Type B pancreatic cell (in vitro differentiated cells): ENCODE measurements around the gene RBM38. TPM values are rescaled to one million over a fixed set of nuclear protein-coding genes. Genes with fewer than 3 reads are reported as not detected.
A peak's percentile ranks its signal among the peaks of the same experiment; 100 is the strongest.

Experiments
- DNase-seq: peaks from one replicate; pipeline ENCODE4 v3.0.0; 2021; ENCODE audit warnings: mixed read lengths; ENCODE audit not compliant: unreplicated experiment; ENCODE audit errors: extremely low spot score
- H3K27ac Mint-ChIP-seq: 2 replicates; pipeline ENCODE4 v1.8.0; 2021; ENCODE audit warnings: mild to moderate bottlenecking, mixed read lengths
- H3K27me3 Mint-ChIP-seq: 2 replicates; pipeline ENCODE4 v1.8.0; 2021; ENCODE audit warnings: mixed read lengths
- H3K36me3 Mint-ChIP-seq: 2 replicates; pipeline ENCODE4 v1.8.0; 2021; ENCODE audit warnings: mixed read lengths
- H3K4me1 Mint-ChIP-seq: one replicate; pipeline ENCODE4 v1.8.0; 2021; ENCODE audit warnings: mixed read lengths; ENCODE audit not compliant: unreplicated experiment
- H3K4me3 Mint-ChIP-seq: 2 replicates; pipeline ENCODE4 v1.8.0; 2021; ENCODE audit warnings: mild to moderate bottlenecking, mixed read lengths
- H3K9me3 Mint-ChIP-seq: 2 replicates; pipeline ENCODE4 v1.8.0; 2021; ENCODE audit warnings: mixed read lengths
- CTCF ChIP-seq: fragments of 200-600 bp; sonication (generic); conservative IDR thresholded peaks from 2 replicates; pipeline ENCODE4 v1.5.0; 2021; ENCODE audit warnings: antibody characterized with exemption, mild to moderate bottlenecking
- total RNA-seq: library from RNA; stranded (reverse); gene quantifications from 2 replicates; pipeline ENCODE4 v1.2.1, GENCODE V29; 2021; ENCODE audit warnings: low replicate concordance

Gene RBM38
- total RNA-seq, 1 donor from 2014 or later, result 26.5 TPM

GRCh38 chr20:57382516-57382915 lies 8.7 kb upstream of the RBM38 start:
- Mint-ChIP-seq H3K27me3 (no peaks in the 10 kb centered on the region), H3K9me3 (no peaks in the 10 kb centered on the region), H3K4me1 (peaks cover 4% of the 10 kb centered on the region), H3K36me3 (no peaks in the 10 kb centered on the region), H3K4me3 (no peak overlapping the region), H3K27ac (no peak overlapping the region)
- no peak for DNase-seq
- no peak for TF ChIP-seq CTCF

- Mint-ChIP-seq H3K9me3 (no peaks in the 10 kb centered on the region), H3K27me3 (no peaks in the 10 kb centered on the region), H3K36me3 (no peaks in the 10 kb centered on the region), H3K4me3 (no peak overlapping the region), H3K4me1 (peaks cover 4% of the 10 kb centered on the region), H3K27ac (no peak overlapping the region)
- DNase-seq, result no peak
- TF ChIP-seq CTCF, result no peak
Measured at GRCh38 chr20:57383447-57384347, 7.5 kb upstream of the RBM38 start.

GRCh38 chr20:57384486-57384885 lies 6.7 kb upstream of the RBM38 start:
- DNase-seq, result peak; percentile 64
- H3K27me3 Mint-ChIP-seq, result no peaks in the 10 kb centered on the region
- no peak overlapping the region for H3K27ac Mint-ChIP-seq
- H3K36me3 Mint-ChIP-seq, result no peaks in the 10 kb centered on the region
- H3K9me3 Mint-ChIP-seq, result no peaks in the 10 kb centered on the region
- no peak for TF ChIP-seq CTCF
- H3K4me3 Mint-ChIP-seq, result no peak overlapping the region
- H3K4me1 Mint-ChIP-seq, result peaks cover 4% of the 10 kb centered on the region

GRCh38 chr20:57384953-57385761 lies 6.0 kb upstream of the RBM38 start:
- Mint-ChIP-seq H3K27me3 (no peaks in the 10 kb centered on the region), H3K4me3 (no peak overlapping the region), H3K36me3 (no peaks in the 10 kb centered on the region), H3K9me3 (no peaks in the 10 kb centered on the region), H3K27ac (no peak overlapping the region), H3K4me1 (peaks cover 4% of the 10 kb centered on the region)
- TF ChIP-seq CTCF, result no peak
- peak; percentile 69 for DNase-seq

GRCh38 chr20:57385940-57386339 lies 5.3 kb upstream of the RBM38 start:
- DNase-seq, result no peak
- Mint-ChIP-seq H3K4me3 (no peak overlapping the region), H3K9me3 (no peaks in the 10 kb centered on the region), H3K27ac (no peak overlapping the region), H3K36me3 (no peaks in the 10 kb centered on the region), H3K27me3 (no peaks in the 10 kb centered on the region), H3K4me1 (peaks cover 9% of the 10 kb centered on the region)
- TF ChIP-seq CTCF, result no peak
